Measurements from ENCODE around the gene CNTFR.
"Not testable (repeated sequence)": the region's sequence is repeated elsewhere in the genome, so short reads cannot be mapped to it uniquely, and the experiment has no call there.

CNTFR gene

GRCh38 chr9:34554211-34555001 lies 35.1 kb downstream of the CNTFR start:
- no peak for DNase-seq (ENCODE audit: low spot score)

GRCh38 chr9:34553511-34554021 lies 36.0 kb downstream of the CNTFR start:
- DNase-seq (ENCODE audit: low spot score) = no peak

- no peak for DNase-seq (ENCODE audit: low spot score)
These were observed 36.5 kb downstream of the CNTFR start for GRCh38 chr9:34552986-34553385.

GRCh38 chr9:34552606-34552981 lies 36.9 kb downstream of the CNTFR start:
- DNase-seq (ENCODE audit: low spot score) = no peak

GRCh38 chr9:34551751-34552605 lies 37.5 kb downstream of the CNTFR start:
- no peak for DNase-seq (ENCODE audit: low spot score)

- no peak for DNase-seq (ENCODE audit: low spot score)
These were observed 38.7 kb downstream of the CNTFR start for GRCh38 chr9:34550681-34551270.

GRCh38 chr9:34550016-34550680 lies 39.4 kb downstream of the CNTFR start:
- no peak for DNase-seq (ENCODE audit: low spot score)

GRCh38 chr9:34549407-34549732 lies 40.2 kb downstream of the CNTFR start:
- DNase-seq (ENCODE audit: low spot score) = no peak

GRCh38 chr9:34547960-34548611 lies 41.4 kb downstream of the CNTFR start:
- peak; percentile 75 for DNase-seq (ENCODE audit: low spot score)

GRCh38 chr9:34546834-34547827 lies 42.4 kb downstream of the CNTFR start:
- DNase-seq (ENCODE audit: low spot score) = peak; percentile 78

GRCh38 chr9:34546102-34546833 lies 43.3 kb downstream of the CNTFR start:
- no peak for DNase-seq (ENCODE audit: low spot score)

- DNase-seq (ENCODE audit: low spot score) = no peak
These were observed 44.0 kb downstream of the CNTFR start for GRCh38 chr9:34545497-34545896.

- DNase-seq (ENCODE audit: low spot score) = no peak
These were observed 45.5 kb downstream of the CNTFR start for GRCh38 chr9:34544035-34544434.

- DNase-seq (ENCODE audit: low spot score) = no peak
These were observed 48.0 kb downstream of the CNTFR start for GRCh38 chr9:34541540-34541939.

GRCh38 chr9:34540827-34541226 lies 48.7 kb downstream of the CNTFR start:
- DNase-seq (ENCODE audit: low spot score) = no peak

GRCh38 chr9:34536685-34537084 lies 52.8 kb downstream of the CNTFR start:
- no peak for DNase-seq (ENCODE audit: low spot score)

GRCh38 chr9:34532041-34532440 lies 57.5 kb downstream of the CNTFR start:
- DNase-seq (ENCODE audit: low spot score) = not testable (repeated sequence)

- no peak for DNase-seq (ENCODE audit: low spot score)
These were observed 63.5 kb downstream of the CNTFR start for GRCh38 chr9:34526026-34526425.

- DNase-seq (ENCODE audit: low spot score) = no peak
These were observed 65.2 kb downstream of the CNTFR start for GRCh38 chr9:34524349-34524748.
